Hematopoietic multipotent progenitor cell (in vitro differentiated cells): Measurements from ENCODE around the gene KRTAP4-12. TPM values are rescaled to one million over a fixed set of nuclear protein-coding genes. Genes with fewer than 3 reads are reported as not detected.
"Not testable (repeated sequence)": the region's sequence is repeated elsewhere in the genome, so short reads cannot be mapped to it uniquely, and the experiment has no call there.

Source experiments
- DNase-seq, 3 donors: peaks; one replicate each; pipeline ENCODE4 v3.0.0-alpha.2; 2011 to 2015; ENCODE audit warnings: low read depth in 2 of 3, low spot score in 2 of 3
- total RNA-seq: library from RNA; depleted of rRNA; stranded (reverse); fragments of >200 nt; gene quantifications from one replicate; pipeline ENCODE4 v1.2.3, GENCODE V29; 2012

The KRTAP4-12 gene
- total RNA-seq, result not detected

DNA sequence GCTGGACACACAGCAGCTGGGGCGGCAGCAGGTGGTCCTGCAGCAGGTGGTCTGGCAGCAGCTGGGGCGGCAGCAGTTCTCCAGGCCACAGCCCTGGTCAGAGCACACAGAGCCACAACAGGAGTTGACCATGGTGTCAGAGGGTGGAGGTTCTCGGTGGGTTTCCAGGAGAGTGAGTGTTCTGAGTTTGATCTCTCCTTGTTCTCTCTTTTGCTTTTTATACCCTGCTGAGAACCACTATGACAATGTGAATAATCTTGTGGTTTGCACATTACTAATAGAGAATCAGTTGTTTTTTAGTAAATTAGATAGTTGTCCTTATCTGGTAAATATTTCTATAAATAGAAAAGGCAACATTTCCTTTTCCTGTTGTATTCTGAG, at the start of gene KRTAP4-12:
TSS of gene KRTAP4-12 (minus strand) at position 192 of the 381 bp plus-strand sequence. CDS start at position 132, 60 bp downstream.
- DNase-seq, result not testable (repeated sequence)

GRCh38 chr17:41171886-41172285, 47.9 kb upstream of the KRTAP4-12 start:
- DNase-seq, result no peak

- DNase-seq, result no peak
These were observed 44.1 kb upstream of the KRTAP4-12 start, which contains the start of gene KRTAP4-3 for GRCh38 chr17:41168121-41168520. TSS of gene KRTAP4-3 (minus strand) at chr17:41168221. CDS start at chr17:41168172, 49 bp downstream.

- no peak for DNase-seq
These were observed 43.6 kb upstream of the KRTAP4-12 start for GRCh38 chr17:41167561-41167960.

DNA sequence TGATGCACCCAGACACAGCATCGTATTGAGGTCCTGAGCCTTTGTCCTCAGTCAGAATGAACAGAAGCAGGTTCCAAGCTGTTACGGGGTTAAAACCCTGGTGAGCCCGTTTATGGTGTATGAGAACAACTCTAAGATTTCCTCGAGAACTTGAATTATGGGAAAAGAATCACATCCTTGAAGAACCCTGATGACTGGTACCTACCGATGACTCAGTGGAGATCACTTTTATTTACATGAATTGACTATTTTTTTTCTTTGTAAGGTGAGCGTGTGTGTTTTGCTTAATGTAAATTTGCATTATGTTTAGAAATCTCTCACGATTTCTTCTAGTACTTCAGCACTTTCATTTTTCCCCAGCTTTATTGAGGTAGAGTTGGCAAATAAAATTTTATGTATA, 39.8 kb upstream of the KRTAP4-12 start:
- no peak for DNase-seq

- no peak for DNase-seq
These were observed 36.7 kb upstream of the KRTAP4-12 start, which contains the start of gene KRTAP4-4 for GRCh38 chr17:41160648-41161047. TSS of gene KRTAP4-4 (minus strand) at chr17:41160748. CDS start at chr17:41160691, 57 bp downstream.

DNA sequence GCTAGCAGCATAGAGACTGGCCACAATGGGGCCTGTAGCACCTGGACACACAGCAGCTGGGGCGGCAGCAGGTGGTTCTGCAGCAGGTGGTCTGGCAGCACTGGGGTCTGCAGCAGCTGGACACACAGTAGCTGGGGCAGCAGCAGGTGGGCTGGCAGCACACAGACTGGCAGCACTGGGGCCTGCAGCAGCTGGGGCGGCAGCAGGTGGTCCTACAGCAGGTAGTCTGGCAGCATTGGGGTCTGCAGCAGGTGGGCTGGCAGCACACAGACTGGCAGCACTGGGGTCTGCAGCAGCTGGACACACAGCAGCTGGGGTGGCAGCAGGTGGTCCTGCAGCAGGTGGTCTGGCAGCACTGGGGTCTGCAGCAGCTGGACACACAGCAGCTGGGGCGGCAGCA, 36.2 kb upstream of the KRTAP4-12 start:
- not testable (repeated sequence) for DNase-seq

DNA sequence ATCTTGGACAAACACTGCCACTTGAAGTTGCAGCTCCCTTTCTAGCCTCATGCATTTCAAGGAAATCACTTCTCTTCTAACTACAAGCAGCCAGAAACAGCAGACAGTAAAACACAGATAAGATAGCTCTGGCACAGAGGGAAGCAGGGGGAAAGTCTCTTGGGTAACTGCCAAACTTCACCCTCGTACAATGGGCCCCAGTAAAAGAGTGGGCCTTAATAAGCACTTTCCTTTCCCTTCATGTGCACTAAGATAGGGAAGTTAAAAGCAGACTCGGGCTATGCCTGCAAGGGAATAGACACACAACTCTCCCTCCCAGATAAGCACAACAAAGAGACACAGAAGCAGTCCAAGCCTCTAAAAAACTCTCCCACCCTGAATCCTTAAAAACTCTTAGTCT, 29.9 kb upstream of the KRTAP4-12 start:
- peak in 1 of 3 donors; percentile 19 for DNase-seq

DNA sequence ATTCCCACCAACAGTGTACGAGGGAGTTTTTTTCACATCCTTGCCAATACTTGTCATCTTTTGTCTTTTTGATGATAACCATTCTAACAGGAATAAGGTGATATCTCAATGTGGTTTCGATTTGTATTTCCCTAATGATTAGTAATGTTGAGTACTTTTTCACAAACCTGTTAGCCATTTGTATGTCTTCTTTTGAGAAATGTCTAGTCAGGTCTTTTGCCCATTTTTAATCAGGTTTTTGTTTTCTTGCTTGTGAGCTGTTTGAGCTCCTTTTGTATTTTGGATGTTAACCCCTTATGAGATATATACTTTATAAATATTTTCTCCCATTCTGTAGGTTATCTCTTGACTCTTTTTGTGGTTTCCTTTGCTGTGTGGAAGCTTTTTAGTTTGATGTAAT, 27.5 kb upstream of the KRTAP4-12 start:
- no peak for DNase-seq

DNA sequence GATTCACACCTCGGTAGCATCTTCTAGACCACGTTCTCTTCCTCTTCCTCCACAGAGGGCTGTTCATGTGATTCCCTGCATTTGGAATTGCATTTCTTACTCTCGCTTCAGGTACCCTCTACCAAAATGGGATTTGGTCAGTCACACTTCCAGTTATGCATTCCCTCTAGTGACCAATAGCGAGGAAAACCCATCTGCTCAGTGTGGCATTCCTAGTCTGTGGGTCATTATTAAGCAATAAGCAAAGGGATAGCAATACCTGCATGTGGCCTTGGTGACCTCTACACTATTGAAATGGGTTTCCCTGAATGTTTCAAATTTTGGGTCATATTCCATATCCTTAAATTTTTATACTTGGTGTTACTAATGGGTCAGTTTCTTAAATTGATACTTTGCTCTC, 26.0 kb upstream of the KRTAP4-12 start:
- no peak for DNase-seq

- DNase-seq, result no peak
These were observed 25.6 kb upstream of the KRTAP4-12 start, which contains the start of gene KRTAP4-5 for GRCh38 chr17:41149652-41149985. TSS of gene KRTAP4-5 (minus strand) at chr17:41149825. CDS start at chr17:41149767, 58 bp downstream.

DNA sequence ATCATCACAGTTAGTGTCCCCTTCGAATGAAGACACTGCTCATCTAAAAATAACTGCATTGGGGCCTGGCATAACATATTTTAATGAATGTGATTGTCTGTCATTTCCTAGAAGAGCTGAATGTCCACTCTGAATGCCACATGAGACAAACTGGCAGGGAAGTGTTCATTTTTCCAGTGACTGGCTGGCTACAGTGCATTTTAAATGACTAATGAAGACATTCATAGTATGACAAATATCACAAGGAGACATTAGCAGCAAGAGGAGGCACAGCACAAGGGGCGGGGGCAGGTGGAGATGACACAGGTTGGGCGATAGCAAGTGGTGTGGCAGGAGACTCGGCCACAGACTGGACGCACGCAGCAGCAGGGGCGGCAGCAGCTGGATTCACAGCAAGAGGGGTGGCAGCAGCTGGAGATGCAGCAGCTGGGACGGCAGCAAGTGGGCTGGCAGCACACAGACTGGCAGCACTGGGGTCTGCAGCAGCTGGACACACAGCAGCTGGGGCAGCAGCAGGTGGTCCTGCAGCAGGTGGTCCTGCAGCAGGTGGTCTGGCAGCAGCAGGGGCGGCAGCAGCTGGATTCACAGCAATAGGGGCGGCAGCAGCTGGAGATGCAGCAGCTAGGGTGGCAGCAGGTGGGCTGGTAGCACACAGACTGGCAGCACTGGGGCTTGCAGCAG, 25.1 kb upstream of the KRTAP4-12 start:
- DNase-seq, result not testable (repeated sequence)

DNA sequence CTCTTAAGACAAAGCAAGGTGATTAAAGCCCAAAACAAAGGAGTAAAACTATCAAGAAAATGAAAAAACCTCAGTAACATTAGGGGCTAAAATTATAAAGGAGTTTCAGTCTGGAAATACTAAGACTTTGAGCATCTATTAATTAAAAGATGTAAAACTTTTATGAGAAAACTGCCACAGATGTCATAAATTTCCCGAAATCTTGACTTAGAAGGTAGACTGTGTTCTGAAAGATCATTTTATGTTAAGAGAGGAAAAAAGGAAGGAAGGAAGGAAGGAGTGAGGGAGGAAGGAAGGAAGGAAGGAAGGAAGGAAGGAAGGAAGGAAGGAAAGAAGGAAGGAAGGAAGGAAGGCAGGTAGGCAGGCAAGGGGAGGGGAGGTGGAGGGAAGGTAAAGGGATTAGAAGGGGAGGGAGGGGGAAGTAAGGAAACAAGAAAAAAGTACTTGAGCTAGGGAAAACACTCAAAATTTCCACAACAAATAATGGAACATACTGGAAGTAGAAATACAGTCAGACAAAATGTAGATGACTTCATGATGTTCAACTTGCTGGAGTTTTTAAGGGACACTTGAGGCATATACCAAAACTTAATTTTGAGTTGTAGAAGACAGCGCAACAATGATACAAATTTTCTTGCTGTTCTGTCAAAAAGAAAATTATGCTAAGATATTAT, 23.7 kb upstream of the KRTAP4-12 start:
- no peak for DNase-seq

GRCh38 chr17:41145261-41145660, 21.3 kb upstream of the KRTAP4-12 start:
- no peak for DNase-seq

DNA sequence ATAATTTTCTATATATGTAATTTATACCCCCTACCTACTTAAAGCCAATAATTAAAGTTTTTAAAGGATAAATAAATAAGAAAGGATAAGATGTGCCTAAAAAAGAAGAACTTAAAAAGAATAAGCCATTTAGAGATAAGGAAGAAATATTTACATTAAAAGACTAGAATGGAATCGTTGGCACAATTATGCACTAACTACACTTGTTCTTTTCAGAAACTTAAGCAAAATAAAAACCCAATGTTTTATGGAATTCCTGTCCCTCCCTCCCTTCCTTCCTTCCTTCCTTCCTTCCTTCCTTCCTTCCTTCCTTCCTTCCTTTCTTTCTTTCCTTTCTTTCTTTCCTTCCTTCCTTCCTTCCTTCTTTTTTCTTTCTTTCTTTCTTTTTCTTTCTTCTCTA, 20.9 kb upstream of the KRTAP4-12 start:
- DNase-seq, result no peak

GRCh38 chr17:41141361-41141760, 17.4 kb upstream of the KRTAP4-12 start:
- DNase-seq, result no peak

DNA sequence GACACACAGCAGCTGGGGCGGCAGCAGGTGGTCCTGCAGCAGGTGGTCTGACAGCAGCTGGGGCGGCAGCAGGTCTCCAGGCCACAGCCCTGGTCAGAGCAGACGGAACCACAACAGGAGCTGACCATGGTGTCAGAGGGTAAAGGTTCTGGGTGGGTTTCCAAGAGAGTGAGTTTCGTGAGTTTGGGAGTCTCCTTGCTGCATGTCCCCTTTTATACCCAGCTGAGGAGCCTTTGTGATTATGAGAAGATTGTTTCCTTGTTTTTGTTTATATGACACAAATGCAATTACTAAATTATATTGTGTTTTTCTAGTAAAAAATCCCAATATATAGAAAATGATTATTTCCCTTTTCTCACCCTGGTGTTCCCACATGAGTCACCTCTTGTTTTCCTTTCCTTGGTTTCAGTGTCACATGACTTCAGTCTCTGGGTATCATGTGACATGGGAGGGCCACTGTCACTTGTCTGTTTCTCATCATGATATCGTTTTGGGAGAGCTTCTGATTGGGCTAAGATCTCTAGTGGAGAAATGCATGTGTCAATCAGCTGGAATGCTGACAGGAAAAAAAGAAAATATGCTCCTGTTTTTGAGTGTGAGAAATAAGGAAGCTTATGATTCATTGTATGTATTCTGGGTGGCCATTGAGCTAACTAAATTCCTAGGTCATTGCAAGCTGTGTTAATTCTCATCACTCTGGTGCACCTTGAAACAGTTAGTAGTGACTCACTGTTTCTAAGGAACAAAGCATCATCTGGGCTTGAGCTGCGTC, 16.6 kb upstream of the KRTAP4-12 start, which contains the start of gene KRTAP4-6:
TSS of gene KRTAP4-6 (minus strand) at position 185 of the 772 bp plus-strand sequence. CDS start at position 128, 57 bp downstream.
- no peak for DNase-seq

DNA sequence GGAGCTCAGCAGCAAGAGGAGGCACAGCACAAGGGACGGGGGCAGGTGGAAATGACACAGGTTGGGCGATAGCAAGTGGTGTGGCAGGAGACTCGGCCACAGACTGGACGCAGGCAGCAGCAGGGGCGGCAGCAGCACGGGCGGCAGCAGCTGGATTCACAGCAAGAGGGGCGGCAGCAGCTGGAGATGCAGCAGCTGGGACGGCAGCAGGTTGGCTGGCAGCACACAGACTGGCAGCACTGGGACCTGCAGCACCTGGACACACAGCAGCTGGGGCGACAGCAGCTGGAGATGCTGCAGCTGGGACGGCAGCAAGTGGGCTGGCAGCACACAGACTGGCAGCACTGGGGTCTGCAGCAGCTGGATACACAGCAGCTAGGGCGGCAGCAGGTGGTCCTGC, 15.9 kb upstream of the KRTAP4-12 start:
- not testable (repeated sequence) for DNase-seq

DNA sequence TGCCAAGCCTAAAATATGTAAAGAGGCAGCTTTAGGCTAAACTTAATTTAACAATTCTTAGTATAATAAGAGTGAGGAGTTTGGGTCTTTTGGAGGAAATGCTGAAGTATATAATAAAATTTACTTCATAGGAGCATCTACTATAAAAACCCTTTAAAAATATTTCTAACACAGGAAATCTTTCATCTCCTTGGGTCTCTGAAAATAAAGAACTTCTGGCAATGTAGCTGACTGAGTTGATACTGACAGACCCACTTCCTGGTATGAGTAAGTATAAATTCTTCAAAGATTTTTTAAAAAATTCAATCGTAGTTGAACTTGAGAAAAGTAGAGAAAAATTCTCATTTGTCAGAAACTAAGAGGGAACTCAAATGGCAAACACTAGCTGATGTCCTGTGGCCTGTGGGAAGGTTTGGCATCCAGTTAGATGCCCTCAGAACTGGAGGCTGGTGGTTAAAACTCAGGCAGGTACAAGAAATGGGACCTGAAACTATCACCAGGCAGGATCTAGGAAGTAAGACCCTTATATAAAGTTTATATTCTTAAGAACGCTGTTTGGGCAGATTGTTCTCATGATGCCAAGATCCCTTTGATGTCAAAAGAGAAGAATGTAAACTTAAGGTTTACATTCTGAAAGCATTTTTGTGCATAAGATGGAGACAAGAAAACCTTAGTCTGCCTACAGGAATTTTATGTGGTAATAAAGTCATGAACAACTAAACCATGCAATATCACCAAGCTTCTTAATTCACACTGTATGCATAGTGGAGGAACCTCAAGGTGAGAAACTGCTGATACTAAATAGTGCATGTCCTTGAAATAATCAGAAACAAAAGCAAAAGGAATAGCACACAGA, 10.1 kb upstream of the KRTAP4-12 start:
- DNase-seq, result no peak

DNA sequence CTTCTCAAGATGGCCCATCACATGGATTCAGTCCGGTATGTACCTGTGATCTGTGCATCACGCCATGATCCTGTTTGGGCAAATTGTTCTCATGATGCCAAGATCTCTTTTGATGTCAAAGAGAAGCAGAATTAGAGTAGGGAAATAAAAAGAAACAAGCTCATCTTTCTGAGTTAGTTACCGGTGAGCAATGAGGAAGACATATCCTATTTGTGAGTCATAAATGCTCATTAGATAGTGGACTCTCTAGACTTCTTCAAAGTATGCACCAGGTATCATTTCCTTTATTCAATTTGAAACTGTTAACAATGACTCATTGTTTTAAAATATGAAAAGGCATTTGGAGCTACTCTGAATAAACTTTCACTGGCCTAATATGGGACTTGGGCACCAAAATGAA, 8.0 kb upstream of the KRTAP4-12 start:
- no peak for DNase-seq
